ENCODE measurements around the gene MFNG. TPM values are rescaled to one million over a fixed set of nuclear protein-coding genes. Genes with fewer than 3 reads are reported as not detected.

The MFNG gene
- total RNA-seq, 1 experiment from 2014 or later = 0.56 TPM

DNA sequence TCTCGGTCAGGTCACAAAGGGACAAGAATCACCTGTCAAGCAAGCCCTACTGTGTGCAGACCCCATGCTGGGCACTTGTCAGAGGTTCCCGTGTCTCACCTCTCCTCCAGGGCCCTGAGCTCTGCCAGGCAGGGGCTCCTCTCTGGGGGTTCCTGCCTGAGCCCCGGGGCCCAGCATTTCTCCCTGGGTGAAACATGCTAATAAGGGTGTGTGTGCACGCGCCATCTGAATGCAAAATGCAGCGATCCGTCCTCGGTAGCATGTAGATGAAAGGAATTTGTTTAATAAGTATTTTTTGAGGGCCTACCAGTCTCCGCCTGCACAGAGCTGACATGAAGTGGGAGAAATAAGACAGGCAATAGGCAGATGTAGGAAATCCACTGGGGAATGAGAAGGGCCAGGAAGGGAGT is 64.7 kb downstream of the MFNG start:
- H3K4me3 Mint-ChIP-seq (ENCODE audit: unreplicated experiment) = no peak overlapping the region
- no peak for DNase-seq (ENCODE audit: unreplicated experiment)
- intact Hi-C loops (cut with micrococcal nuclease) = no loop called here
- no peaks in the 10 kb centered on the region for H3K9me3 Mint-ChIP-seq (ENCODE audit: unreplicated experiment)
- TF ChIP-seq, protein P1, sequence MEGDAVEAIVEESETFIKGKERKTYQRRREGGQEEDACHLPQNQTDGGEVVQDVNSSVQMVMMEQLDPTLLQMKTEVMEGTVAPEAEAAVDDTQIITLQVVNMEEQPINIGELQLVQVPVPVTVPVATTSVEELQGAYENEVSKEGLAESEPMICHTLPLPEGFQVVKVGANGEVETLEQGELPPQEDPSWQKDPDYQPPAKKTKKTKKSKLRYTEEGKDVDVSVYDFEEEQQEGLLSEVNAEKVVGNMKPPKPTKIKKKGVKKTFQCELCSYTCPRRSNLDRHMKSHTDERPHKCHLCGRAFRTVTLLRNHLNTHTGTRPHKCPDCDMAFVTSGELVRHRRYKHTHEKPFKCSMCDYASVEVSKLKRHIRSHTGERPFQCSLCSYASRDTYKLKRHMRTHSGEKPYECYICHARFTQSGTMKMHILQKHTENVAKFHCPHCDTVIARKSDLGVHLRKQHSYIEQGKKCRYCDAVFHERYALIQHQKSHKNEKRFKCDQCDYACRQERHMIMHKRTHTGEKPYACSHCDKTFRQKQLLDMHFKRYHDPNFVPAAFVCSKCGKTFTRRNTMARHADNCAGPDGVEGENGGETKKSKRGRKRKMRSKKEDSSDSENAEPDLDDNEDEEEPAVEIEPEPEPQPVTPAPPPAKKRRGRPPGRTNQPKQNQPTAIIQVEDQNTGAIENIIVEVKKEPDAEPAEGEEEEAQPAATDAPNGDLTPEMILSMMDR (IDR thresholded peaks at IDR 0.05; ENCODE audit: unreplicated experiment) = no peak
- no TSS peak for BruUV-seq (replicated peaks)
- peaks cover 40% of the 10 kb centered on the region for H3K4me1 Mint-ChIP-seq (ENCODE audit: insufficient read depth, unreplicated experiment)
- ChIA-PET CTCF (interaction anchor here (0.6 kb wide), 1 partner anchor 83 kb away, joined by 3 read pairs; no protein-coding TSS in a partner anchor), POLR2A (no interaction called here)
- H3K27ac Mint-ChIP-seq (ENCODE audit: low read depth, unreplicated experiment) = no peak overlapping the region
- H3K36me3 Mint-ChIP-seq (ENCODE audit: insufficient read depth, unreplicated experiment) = no peaks in the 10 kb centered on the region
- no peaks in the 10 kb centered on the region for H3K27me3 Mint-ChIP-seq (ENCODE audit: insufficient read depth, unreplicated experiment)

DNA sequence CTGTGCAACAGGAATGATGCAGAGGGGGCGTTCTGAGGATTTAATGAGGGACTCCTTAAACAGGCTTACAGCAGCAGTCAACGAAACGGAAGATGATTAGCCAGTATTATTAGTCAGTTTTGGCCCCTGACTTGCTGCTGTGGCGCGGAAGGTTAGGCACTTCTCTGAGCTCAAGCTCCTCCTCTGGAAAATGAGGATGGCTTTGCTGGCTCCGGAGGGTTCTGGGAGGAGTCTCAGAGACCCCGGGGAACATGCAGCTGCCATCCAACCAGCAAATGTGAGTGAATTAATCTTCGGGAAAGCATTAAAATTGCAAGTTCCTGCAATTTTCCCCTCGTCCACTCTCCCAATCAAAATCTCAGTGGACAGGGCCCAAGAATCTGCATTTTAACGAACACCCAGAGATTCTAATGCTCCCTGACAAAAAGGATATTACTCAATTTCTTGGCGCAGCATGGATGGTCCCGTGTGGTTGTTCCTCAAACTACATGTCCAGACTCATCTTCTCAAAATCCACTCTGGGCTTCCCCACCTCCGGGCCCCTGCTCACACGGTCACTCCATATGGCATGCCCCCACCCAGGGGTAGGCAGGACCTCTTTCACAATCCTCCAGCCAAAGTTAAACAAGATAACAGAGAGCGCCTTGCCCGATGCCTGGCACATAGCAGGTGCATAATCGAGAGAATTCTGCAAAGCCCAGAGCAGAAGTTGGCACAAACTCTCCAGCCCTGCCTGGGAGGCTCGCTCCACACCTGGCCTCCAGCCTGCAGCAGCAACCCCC is 65.3 kb downstream of the MFNG start:
- DNase-seq (ENCODE audit: unreplicated experiment) = peak; percentile 75
- no TSS peak for BruUV-seq (replicated peaks)
- CTCF ChIA-PET = interaction anchor here (0.6 kb wide), 1 partner anchor 82 kb away, joined by 3 read pairs; no protein-coding TSS in a partner anchor
- intact Hi-C loops (cut with micrococcal nuclease) = no loop called here
- Mint-ChIP-seq H3K4me3 (ENCODE audit: unreplicated experiment) (peak overlapping the region; percentile 71), H3K27ac (ENCODE audit: low read depth, unreplicated experiment) (no peak overlapping the region), H3K27me3 (ENCODE audit: insufficient read depth, unreplicated experiment) (no peaks in the 10 kb centered on the region), H3K4me1 (ENCODE audit: insufficient read depth, unreplicated experiment) (peaks cover 35% of the 10 kb centered on the region), H3K36me3 (ENCODE audit: insufficient read depth, unreplicated experiment) (no peaks in the 10 kb centered on the region), H3K9me3 (ENCODE audit: unreplicated experiment) (no peaks in the 10 kb centered on the region)
- TF ChIP-seq, protein P1 (IDR thresholded peaks at IDR 0.05; ENCODE audit: unreplicated experiment) = no peak
- POLR2A ChIA-PET = interaction anchor here (1.1 kb wide), 1 partner anchor 10 kb away, joined by 6 read pairs; no protein-coding TSS in a partner anchor

DNA sequence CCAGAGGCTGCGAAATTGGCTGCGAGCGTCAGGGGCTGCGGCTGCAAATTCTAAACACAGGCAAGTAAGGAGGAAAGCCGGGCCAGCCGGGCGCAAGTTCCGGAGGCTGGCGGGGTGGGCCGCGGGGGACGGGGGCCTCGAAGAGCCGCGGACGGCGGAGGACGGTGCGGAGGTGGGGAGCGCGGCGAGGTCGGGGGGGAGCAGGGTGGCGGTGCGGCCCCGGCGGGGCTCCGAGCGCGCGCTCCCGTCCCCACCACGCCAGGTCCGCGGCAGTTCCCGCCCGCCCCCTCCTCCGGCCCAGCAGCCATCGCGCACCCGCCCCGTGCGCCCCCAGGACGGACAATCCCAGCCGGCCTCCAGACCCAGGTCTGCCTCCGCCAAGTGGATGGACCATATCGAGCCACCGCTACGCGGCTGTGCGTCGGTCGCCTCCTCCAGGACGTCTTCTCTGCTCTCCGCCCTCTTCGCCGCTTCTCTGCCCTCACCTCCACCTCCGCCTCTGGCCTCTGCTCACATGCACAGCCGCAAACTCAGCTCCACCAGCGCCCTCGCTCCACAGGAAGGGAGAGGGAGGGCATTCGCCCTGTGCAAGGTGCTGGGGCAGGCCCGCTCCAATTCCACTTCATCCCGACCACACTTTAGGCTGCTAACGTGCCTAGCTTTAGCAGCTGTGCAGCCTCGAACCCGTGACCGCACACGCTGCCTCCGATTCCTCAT is 66.1 kb downstream of the MFNG start:
- Mint-ChIP-seq H3K27ac (ENCODE audit: low read depth, unreplicated experiment) (no peak overlapping the region), H3K36me3 (ENCODE audit: insufficient read depth, unreplicated experiment) (no peaks in the 10 kb centered on the region), H3K4me3 (ENCODE audit: unreplicated experiment) (peak overlapping the region; percentile 71), H3K9me3 (ENCODE audit: unreplicated experiment) (no peaks in the 10 kb centered on the region), H3K4me1 (ENCODE audit: insufficient read depth, unreplicated experiment) (peaks cover 30% of the 10 kb centered on the region), H3K27me3 (ENCODE audit: insufficient read depth, unreplicated experiment) (no peaks in the 10 kb centered on the region)
- TF ChIP-seq, protein P1 (IDR thresholded peaks at IDR 0.05; ENCODE audit: unreplicated experiment) = no peak
- DNase-seq (ENCODE audit: unreplicated experiment) = peak; percentile 52
- BruUV-seq (replicated peaks) = no TSS peak
- ChIA-PET CTCF (no interaction called here), POLR2A (interaction anchor here (1.1 kb wide), 1 partner anchor 11 kb away, joined by 6 read pairs; no protein-coding TSS in a partner anchor)
- intact Hi-C loops (cut with micrococcal nuclease) = no loop called here

DNA sequence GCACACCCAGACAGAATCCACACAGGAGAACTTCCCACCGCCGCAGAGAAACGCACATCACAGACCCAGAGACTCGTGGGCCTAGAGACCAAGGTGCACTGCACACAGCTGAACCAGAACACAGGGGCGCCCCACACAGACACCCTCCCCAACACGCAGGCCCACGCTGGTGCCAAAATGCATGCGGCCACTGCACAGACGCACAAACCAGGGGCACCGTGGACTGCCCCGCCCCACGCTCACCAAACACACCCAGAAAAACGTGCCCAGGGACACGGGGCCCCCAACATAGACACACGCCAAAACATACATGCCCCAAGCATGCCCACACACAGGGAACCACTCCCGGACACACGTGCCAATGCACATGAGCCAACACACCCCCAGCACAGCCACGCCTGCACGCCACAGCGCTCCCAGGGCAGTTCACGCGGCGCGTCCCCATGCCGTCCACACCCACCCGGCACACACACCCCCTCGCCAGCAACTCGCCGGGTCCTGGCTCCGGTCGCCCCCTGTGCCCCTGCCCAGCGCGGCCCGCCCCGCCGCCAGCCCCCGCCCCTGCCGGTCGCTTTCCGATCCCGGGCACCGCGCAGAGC is 66.7 kb downstream of the MFNG start:
- DNase-seq (ENCODE audit: unreplicated experiment) = no peak
- ChIA-PET CTCF (no interaction called here), POLR2A (no interaction called here)
- Mint-ChIP-seq H3K4me3 (ENCODE audit: unreplicated experiment) (peak overlapping the region; percentile 71), H3K27ac (ENCODE audit: low read depth, unreplicated experiment) (no peak overlapping the region), H3K27me3 (ENCODE audit: insufficient read depth, unreplicated experiment) (no peaks in the 10 kb centered on the region), H3K9me3 (ENCODE audit: unreplicated experiment) (no peaks in the 10 kb centered on the region), H3K36me3 (ENCODE audit: insufficient read depth, unreplicated experiment) (no peaks in the 10 kb centered on the region), H3K4me1 (ENCODE audit: insufficient read depth, unreplicated experiment) (peaks cover 30% of the 10 kb centered on the region)
- intact Hi-C loops (cut with micrococcal nuclease) = no loop called here
- TF ChIP-seq, protein P1 (IDR thresholded peaks at IDR 0.05; ENCODE audit: unreplicated experiment) = no peak
- no TSS peak for BruUV-seq (replicated peaks)

Data from MCF 10A (cell line).